Measurements from ENCODE around the gene KCNH3. TPM values are rescaled to one million over a fixed set of nuclear protein-coding genes. Genes with fewer than 3 reads are reported as not detected.

Gene KCNH3
- total RNA-seq, 1 donor from 2014 or later = 0.12 TPM

- peak; percentile 47 for DNase-seq (ENCODE audit: low read depth)
- peak; percentile 96 for TF ChIP-seq CTCF (conservative IDR thresholded peaks at IDR 0.05; ENCODE audit: low read depth, low read length)
- no peak overlapping the region for H3K4me3 ChIP-seq (ENCODE audit: low read depth, low read length)
Measured at GRCh38 chr12:49580572-49581535, 42.0 kb downstream of the KCNH3 start.

- no peak overlapping the region for H3K4me3 ChIP-seq (ENCODE audit: low read depth, low read length)
- DNase-seq (ENCODE audit: low read depth) = no peak
- TF ChIP-seq CTCF (conservative IDR thresholded peaks at IDR 0.05; ENCODE audit: low read depth, low read length) = no peak
Measured at GRCh38 chr12:49582201-49582600, 43.4 kb downstream of the KCNH3 start.

- no peak for TF ChIP-seq CTCF (conservative IDR thresholded peaks at IDR 0.05; ENCODE audit: low read depth, low read length)
- no peak overlapping the region for H3K4me3 ChIP-seq (ENCODE audit: low read depth, low read length)
- no peak for DNase-seq (ENCODE audit: low read depth)
Measured at GRCh38 chr12:49582850-49583249, 44.0 kb downstream of the KCNH3 start.

GRCh38 chr12:49583366-49584094, 44.7 kb downstream of the KCNH3 start:
- no peak overlapping the region for H3K4me3 ChIP-seq (ENCODE audit: low read depth, low read length)
- TF ChIP-seq CTCF (conservative IDR thresholded peaks at IDR 0.05; ENCODE audit: low read depth, low read length) = no peak
- DNase-seq (ENCODE audit: low read depth) = no peak

- no peak overlapping the region for H3K4me3 ChIP-seq (ENCODE audit: low read depth, low read length)
- DNase-seq (ENCODE audit: low read depth) = no peak
- TF ChIP-seq CTCF (conservative IDR thresholded peaks at IDR 0.05; ENCODE audit: low read depth, low read length) = no peak
Measured at GRCh38 chr12:49584591-49584990, 45.8 kb downstream of the KCNH3 start.

- no peak for TF ChIP-seq CTCF (conservative IDR thresholded peaks at IDR 0.05; ENCODE audit: low read depth, low read length)
- H3K4me3 ChIP-seq (ENCODE audit: low read depth, low read length) = no peak overlapping the region
- no peak for DNase-seq (ENCODE audit: low read depth)
Measured at GRCh38 chr12:49585477-49586459, 46.9 kb downstream of the KCNH3 start.

Measured in epithelial cell of proximal tubule (primary cell).